ENCODE data around the gene NOS3. TPM values are rescaled to one million over a fixed set of nuclear protein-coding genes. Genes with fewer than 3 reads are reported as not detected.

Gene NOS3
- total RNA-seq, 1 donor from 2014 or later: 58.3 TPM

- no peak for DNase-seq (ENCODE audit: low read depth, low spot score)
Observed at GRCh38 chr7:150979713-150980390, 11.0 kb upstream of the NOS3 start.

- DNase-seq (ENCODE audit: low read depth, low spot score): no peak
Observed at GRCh38 chr7:150980663-150981062, 10.2 kb upstream of the NOS3 start.

GRCh38 chr7:150981644-150982043 lies 9.2 kb upstream of the NOS3 start:
- no peak for DNase-seq (ENCODE audit: low read depth, low spot score)

- DNase-seq (ENCODE audit: low read depth, low spot score): no peak
Observed at GRCh38 chr7:150982351-150982750, 8.5 kb upstream of the NOS3 start.

- no peak for DNase-seq (ENCODE audit: low read depth, low spot score)
Observed at GRCh38 chr7:150983893-150984368, 6.9 kb upstream of the NOS3 start.

- DNase-seq (ENCODE audit: low read depth, low spot score): no peak
Observed at GRCh38 chr7:150986099-150986512, 4.7 kb upstream of the NOS3 start.

- no peak for DNase-seq (ENCODE audit: low read depth, low spot score)
Observed at GRCh38 chr7:150986556-150986955, 4.3 kb upstream of the NOS3 start.

GRCh38 chr7:150988230-150989226 lies 2.3 kb upstream of the NOS3 start:
- DNase-seq (ENCODE audit: low read depth, low spot score): peak; percentile 55

- no peak for DNase-seq (ENCODE audit: low read depth, low spot score)
Observed at GRCh38 chr7:150989456-150989855, 1.4 kb upstream of the NOS3 start.

- no peak for DNase-seq (ENCODE audit: low read depth, low spot score)
Observed at GRCh38 chr7:150992051-150992640, 1.3 kb downstream of the NOS3 start.

GRCh38 chr7:150992833-150993302 lies 2.1 kb downstream of the NOS3 start:
- DNase-seq (ENCODE audit: low read depth, low spot score): peak; percentile 61

GRCh38 chr7:150993511-150993910 lies 2.7 kb downstream of the NOS3 start:
- DNase-seq (ENCODE audit: low read depth, low spot score): peak; percentile 63

- peak; percentile 75 for DNase-seq (ENCODE audit: low read depth, low spot score)
Observed at GRCh38 chr7:150994141-150994837, 3.5 kb downstream of the NOS3 start.

- no peak for DNase-seq (ENCODE audit: low read depth, low spot score)
Observed at GRCh38 chr7:150994838-150995510, 4.2 kb downstream of the NOS3 start.

- DNase-seq (ENCODE audit: low read depth, low spot score): no peak
Observed at GRCh38 chr7:150996376-150997074, 5.7 kb downstream of the NOS3 start.

- no peak for DNase-seq (ENCODE audit: low read depth, low spot score)
Observed at GRCh38 chr7:150997075-150997511, 6.3 kb downstream of the NOS3 start.

- no peak for DNase-seq (ENCODE audit: low read depth, low spot score)
Observed at GRCh38 chr7:150997817-150998216, 7.0 kb downstream of the NOS3 start.

GRCh38 chr7:150998341-150998740 lies 7.5 kb downstream of the NOS3 start:
- DNase-seq (ENCODE audit: low read depth, low spot score): no peak

GRCh38 chr7:150999001-150999400 lies 8.2 kb downstream of the NOS3 start:
- no peak for DNase-seq (ENCODE audit: low read depth, low spot score)
